ENCODE results near the gene MZT2A.
"Not testable (repeated sequence)": the region's sequence is repeated elsewhere in the genome, so short reads cannot be mapped to it uniquely, and the experiment has no call there.

Gene MZT2A

DNA sequence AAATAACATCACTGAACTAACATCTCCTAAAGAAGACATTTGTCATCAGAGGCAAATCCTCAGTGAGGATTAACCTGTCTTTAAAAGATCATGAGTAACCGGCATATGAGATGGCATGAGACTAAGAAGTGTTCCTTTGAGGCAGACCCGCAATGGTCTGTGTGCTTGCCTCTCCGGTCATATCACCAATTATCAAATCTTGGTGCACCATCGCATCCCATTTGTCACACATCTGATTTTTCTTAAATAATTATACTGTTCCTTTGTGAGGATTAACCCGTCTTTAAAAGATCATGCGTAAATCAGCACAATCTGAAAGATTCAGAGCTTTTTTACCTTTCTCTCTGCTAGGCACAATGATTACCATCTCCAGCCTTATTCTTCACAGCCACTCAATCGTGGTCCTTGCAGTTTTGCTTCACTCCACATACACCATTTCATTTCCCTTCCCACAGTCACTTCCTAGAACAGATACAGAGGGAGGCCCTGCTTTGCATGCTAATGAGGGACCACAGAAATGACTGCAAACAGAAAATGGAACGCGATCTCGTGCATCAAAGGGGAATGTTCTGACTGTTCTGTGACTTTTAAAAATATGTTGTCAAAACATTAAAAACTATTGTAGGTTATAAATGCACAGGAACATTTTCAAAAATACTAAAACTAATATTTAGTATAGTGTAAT lies 40.8 kb downstream of the MZT2A start:
- not testable (repeated sequence) for DNase-seq (ENCODE audit: low read depth)

DNA sequence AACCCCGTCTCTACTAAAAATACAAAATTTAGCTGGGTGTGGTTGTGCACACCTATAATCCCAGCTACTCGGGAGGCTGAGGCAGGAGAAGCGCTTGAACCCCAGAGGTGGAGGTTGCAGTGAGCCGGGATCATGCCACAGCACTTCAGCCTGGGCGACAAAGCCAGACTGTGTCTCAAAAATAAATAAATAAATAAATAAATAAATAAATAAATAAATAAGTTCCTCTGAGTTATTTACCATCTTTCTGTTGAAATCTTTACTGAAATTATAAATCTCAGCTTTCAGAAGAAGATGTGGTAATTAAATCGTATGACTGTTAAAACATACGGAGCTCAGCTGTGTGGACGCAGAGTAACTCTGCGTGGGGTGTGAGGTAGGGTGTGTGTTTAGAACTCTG lies 44.2 kb downstream of the MZT2A start:
- not testable (repeated sequence) for DNase-seq (ENCODE audit: low read depth)

GRCh38 chr2:131445896-131446295 lies 46.3 kb downstream of the MZT2A start:
- DNase-seq (ENCODE audit: low read depth): no peak

DNA sequence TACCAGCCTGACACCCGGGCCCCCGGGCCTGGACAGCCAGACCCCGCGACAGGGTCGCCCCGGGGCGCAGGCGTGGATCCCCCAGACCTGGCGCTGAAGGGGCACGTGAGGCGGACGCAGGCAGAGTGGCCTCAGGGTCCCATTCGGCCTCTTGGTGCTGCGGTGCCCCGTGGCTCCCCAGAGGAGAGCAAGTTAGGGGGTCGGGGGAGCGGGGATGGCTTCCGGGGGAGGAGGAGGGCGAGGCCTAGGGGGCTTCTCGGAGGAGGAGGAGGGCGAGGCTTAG lies 46.7 kb downstream of the MZT2A start:
- DNase-seq (ENCODE audit: low read depth): not testable (repeated sequence)

- not testable (repeated sequence) for DNase-seq (ENCODE audit: low read depth)
Measured at GRCh38 chr2:131444736-131445514, 47.3 kb downstream of the MZT2A start.

GRCh38 chr2:131440742-131441468 lies 51.3 kb downstream of the MZT2A start:
- not testable (repeated sequence) for DNase-seq (ENCODE audit: low read depth)

Measured in stimulated activated CD8-positive, alpha-beta memory T cell treated with anti-CD3 and anti-CD28 coated beads, Interleukin-12 subunit alpha, Interleukin-12 subunit beta, amount 100 ng/mL, for 1 hour (primary cell).